ENCODE results near the gene NSDHL.

DNA sequence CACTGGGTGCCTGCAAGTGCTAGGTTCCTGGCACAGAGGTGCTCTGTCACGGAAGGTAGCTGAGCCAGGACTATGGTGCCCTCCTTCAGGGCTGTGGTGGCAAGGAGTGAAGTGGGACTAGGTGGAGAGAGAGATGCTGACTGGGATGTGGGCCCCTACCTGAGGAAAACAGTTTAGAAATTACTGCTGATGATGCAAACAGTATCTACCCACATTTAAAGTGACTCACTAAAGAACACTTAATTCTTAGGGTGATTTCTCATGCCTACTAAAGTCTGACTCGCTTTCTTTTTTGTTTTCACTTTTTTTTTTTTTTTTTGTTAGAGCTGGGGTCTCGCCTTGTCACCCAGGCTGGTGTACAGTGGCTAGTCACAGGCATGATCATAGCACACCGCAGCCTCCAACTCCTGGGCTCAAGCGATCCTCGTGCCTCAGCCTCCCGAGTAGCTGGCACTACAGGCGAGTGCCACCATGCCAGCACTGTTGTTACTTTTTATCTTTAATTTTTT, 70.1 kb downstream of the NSDHL start:
- TF ChIP-seq POLR2A (IDR thresholded peaks at IDR 0.05; ENCODE audit: low read length): no peak
- no peak for TF ChIP-seq GATA1 (IDR thresholded peaks at IDR 0.05; ENCODE audit: low read depth, low read length)
